ENCODE data around the gene KCTD13. TPM values are rescaled to one million over a fixed set of nuclear protein-coding genes. Genes with fewer than 3 reads are reported as not detected.
"Not testable (repeated sequence)": the region's sequence is repeated elsewhere in the genome, so short reads cannot be mapped to it uniquely, and the experiment has no call there.

KCTD13 gene
- total RNA-seq, 1 donor from 2014 or later: 18.3 TPM

DNA sequence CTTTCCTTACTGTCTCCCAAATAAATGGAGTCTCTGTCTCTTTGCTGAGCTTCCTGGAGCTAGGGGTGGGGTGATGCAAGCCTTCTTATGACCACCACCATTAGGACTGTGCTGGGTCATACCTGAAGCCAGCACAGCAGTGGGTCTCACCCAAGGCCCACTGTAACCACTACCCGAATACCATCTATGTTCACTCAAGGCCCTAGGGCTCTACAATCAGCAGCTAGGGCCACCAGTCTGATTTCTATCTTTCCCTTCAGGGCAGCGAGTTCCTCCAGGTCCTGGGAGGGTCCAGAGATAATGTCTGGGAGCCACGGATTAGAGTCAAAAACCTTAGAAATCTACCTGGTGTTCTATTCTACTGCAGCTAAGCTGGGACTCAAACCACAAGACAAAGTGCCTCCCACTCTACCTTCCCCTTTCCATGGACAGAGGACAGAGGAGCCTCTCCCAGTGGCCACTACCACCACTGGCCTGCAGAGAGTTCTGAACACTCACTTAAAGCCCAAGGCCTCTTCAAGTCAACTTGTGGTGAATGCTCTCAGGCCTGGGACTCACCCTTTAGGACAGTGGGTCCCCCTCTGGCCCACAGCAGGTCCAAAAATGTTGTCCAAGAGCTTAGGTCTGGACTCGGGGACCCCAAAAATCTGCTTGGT, 24.9 kb upstream of the KCTD13 start:
- FAIRE-seq (no peak), DNase-seq (ENCODE audit: low spot score in 2 of 2) (no peak)

GRCh38 chr16:29947897-29948296, 21.9 kb upstream of the KCTD13 start:
- FAIRE-seq: no peak
- no peak for DNase-seq (ENCODE audit: low spot score in 2 of 2)

DNA sequence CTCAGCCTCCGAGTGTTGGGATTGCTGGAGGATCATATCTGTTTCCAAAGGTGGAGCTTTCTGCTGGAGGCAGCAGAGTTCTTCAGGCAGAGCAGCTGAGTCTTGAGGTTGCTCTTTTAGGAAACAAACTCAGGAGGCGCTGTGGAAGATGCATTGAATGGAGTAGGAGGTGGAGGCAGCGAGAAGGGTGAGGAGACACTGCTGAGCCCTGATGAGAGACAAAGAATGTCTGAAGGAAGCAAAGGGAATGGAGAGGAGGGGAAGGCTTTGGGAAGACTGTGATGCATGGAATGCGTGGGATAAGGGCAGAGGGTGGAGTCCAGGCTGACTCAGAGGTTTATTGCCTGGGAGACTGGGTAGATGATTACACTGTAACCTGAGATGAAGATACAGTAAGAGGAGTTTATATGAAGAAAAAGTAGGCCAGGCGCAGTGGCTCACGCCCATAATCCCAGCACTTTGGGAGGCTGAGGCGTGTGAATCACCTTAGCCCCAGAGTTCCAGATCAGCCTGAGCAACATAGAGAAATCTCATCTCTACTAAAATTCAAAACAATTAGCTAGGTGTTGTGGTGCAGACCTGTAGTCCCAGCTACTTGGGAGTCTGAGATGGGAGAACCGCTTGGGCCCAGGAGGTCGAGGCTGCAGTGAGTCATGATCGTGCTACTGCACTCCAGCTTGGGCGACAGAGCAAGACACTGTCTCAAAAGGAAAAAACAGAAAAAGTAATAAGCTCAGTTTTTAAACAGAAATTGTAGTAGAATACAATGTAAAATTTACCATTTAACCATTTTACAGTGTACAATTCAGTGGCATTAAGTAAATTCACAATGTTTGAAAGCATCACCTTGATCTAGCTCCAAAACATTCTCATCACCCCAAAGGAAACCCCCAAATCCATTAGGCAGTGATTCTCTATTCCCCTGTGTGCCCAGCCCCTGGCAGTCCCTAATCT, 18.1 kb upstream of the KCTD13 start:
- DNase-seq (ENCODE audit: low spot score in 2 of 2): no peak

GRCh38 chr16:29940656-29941055, 14.6 kb upstream of the KCTD13 start:
- DNase-seq (ENCODE audit: low spot score in 2 of 2) (no peak), FAIRE-seq (no peak)

More for the DNA sequence above, 18.1 kb upstream of the KCTD13 start:
- FAIRE-seq: no peak

DNA sequence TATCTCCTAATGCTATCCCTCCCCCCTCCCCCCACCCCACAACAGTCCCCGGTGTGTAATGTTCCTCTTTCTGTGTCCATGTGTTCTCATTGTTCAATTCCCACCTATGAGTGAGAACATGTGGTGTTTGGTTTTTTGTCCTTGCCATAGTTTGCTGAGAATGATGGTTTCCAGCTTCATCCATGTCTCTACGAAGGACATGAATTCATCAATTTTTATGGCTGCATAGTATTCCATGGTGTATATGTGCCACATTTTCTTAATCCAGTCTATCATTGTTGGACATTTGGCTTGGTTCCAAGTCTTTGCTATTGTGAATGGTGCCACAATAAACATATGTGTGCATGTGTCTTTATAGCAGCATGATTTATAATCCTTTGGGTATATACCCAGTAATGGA, 5.7 kb upstream of the KCTD13 start:
- not testable (repeated sequence) for DNase-seq (ENCODE audit: low spot score in 2 of 2); FAIRE-seq

- no peak for FAIRE-seq
- no peak for DNase-seq (ENCODE audit: low spot score in 2 of 2)
These were observed 1.3 kb upstream of the KCTD13 start for GRCh38 chr16:29927070-29927905.

- DNase-seq (ENCODE audit: low spot score in 2 of 2) (peak in 1 of 2 donors; percentile 51), FAIRE-seq (no peak)
These were observed 656 bp upstream of the KCTD13 start for GRCh38 chr16:29926711-29927052.

- FAIRE-seq: no peak
- DNase-seq (ENCODE audit: low spot score in 2 of 2): no peak
These were observed 795 bp downstream of the KCTD13 start for GRCh38 chr16:29925105-29925756.

- DNase-seq (ENCODE audit: low spot score in 2 of 2): no peak
- no peak for FAIRE-seq
These were observed 3.0 kb downstream of the KCTD13 start for GRCh38 chr16:29922986-29923501.

GRCh38 chr16:29922326-29922725, 3.7 kb downstream of the KCTD13 start:
- DNase-seq (ENCODE audit: low spot score in 2 of 2) (no peak), FAIRE-seq (no peak)

DNA sequence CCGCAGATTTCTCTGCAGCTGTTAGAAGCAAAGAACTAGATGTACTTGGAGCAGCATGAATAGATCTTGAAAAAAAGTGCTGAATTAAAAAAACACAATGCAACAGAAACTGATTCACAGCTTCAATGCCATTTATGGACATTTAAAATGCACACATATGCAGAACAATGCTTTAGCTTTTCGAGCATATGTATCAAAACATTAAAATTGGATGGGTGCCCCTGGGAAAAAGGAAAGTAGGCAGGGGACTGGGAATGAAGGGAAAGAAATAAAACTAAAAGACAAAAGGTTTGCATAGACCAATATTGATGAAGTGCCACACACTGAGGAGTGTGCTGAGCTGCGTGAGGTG, 5.0 kb downstream of the KCTD13 start:
- FAIRE-seq (no peak), DNase-seq (ENCODE audit: low spot score in 2 of 2) (no peak)

GRCh38 chr16:29920288-29921033, 5.6 kb downstream of the KCTD13 start:
- FAIRE-seq (no peak), DNase-seq (ENCODE audit: low spot score in 2 of 2) (no peak)

GRCh38 chr16:29916979-29917378, 9.0 kb downstream of the KCTD13 start:
- no peak for FAIRE-seq
- DNase-seq (ENCODE audit: low spot score in 2 of 2): no peak

GRCh38 chr16:29915590-29916247, 10.3 kb downstream of the KCTD13 start:
- no peak for FAIRE-seq
- DNase-seq (ENCODE audit: low spot score in 2 of 2): no peak

DNA sequence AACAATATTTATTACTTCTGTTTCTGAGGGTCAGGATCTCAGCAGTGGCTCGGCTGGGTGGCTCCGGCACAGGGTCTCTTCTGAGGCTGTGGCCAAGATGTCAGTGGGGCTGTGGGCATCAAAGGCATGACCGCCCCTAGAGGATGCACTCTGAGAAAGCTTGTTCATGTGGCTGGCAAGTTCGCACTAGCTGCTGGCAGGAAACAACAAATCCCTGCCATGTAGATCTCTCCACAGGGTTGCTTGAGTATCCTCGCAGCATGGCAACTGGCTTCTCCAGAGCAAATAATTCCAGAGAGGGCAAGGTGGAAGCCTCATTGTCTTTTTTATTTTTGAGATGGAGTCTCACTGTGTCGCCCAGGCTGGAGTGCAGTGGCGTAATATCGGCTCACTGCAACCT, 12.5 kb downstream of the KCTD13 start:
- FAIRE-seq: no peak

DNA sequence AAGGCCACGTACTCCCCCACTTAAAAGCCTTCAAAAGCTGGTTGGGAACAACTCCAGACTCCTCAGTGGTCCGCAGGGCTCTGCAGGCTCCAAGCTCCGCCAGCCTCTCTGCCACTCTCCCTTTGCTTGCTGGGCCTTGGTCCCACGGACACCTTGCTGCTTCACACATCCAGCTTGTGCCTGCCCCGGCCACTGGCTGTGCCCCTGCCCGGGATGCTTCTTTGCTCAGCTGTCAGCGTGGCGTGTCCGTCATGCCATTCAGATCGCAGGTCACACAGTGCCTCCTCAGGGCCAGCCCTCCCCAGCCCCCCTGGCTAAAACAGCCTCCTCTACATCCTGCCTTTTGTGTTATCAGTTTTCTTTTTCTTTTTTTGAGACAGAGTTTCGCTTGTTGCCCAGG, 13.9 kb downstream of the KCTD13 start:
- no peak for FAIRE-seq

More for the DNA sequence above, 12.5 kb downstream of the KCTD13 start:
- DNase-seq (ENCODE audit: low spot score in 2 of 2): no peak

GRCh38 chr16:29911676-29912010, 14.4 kb downstream of the KCTD13 start:
- FAIRE-seq (no peak), DNase-seq (ENCODE audit: low spot score in 2 of 2) (no peak)

More for the DNA sequence above, 13.9 kb downstream of the KCTD13 start:
- DNase-seq (ENCODE audit: low spot score in 2 of 2): no peak

DNA sequence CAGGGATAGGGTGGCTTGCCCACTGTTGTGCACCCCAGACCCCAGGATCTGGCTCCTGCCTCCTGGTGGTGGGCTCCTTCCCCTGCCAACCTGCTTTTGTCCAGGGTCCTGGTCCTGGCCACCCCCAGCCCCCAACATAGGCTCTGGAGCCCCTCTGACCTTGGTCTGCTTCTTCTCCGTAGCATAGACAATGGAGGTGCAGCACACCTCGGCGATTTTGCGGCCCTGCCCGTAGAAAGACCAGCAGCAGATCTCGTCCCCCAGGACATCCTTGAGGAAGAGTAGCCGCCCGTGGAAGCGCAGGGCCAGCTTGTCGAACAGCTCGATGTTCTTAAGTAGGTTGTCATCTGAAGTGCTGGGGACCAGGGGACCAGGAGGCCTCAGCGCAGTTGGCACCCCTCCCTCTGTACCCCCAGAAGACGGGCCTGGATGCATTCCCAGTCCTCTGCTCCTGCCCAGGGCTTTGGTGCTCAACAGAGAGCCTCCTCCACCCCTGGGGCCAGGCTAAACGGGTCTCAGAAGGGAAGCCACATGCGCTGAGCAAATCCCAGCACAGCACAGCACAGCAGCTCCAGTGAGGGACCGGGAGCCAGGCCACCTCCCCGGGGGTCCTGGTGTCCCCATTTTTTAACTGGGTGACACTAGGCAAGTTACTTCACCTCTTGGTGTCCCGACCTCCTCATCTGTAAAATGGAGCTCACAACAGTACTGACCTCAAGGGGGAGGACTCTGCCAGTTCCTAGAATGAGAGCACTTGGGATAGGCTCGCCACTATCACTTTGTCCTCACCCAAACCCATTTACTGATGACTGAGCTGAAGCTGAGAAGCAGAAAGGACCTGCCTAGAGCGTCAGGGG, 15.0 kb downstream of the KCTD13 start:
- no peak for DNase-seq (ENCODE audit: low spot score in 2 of 2)

More for the DNA sequence above, 15.0 kb downstream of the KCTD13 start:
- FAIRE-seq: no peak
